Cardiac septum (tissue), 1 donor: Measurements from ENCODE around the gene DAB1. TPM values are rescaled to one million over a fixed set of nuclear protein-coding genes. Genes with fewer than 3 reads are reported as not detected.

Experiments
- DNase-seq: peaks from one replicate; pipeline ENCODE4 v3.0.0-alpha.2; 2020; ENCODE audit warnings: low spot score
- intact Hi-C: fragments of 100-400 bp; cut with DNase I; formaldehyde crosslinking; loops from one replicate; pipeline ENCODE4 v1.14.0; 2022
- total RNA-seq: library from RNA; stranded (reverse); fragmentation: NEBNext Ultra II Directional; extraction: Animal tissue kit (Norgen Biotek cat#: 25700); gene quantifications from one replicate; pipeline ENCODE4 v1.2.1, GENCODE V29; 2021
- donor health status: DM: no; HTN: no; CAD: no.

The DAB1 gene
- total RNA-seq, 1 donor from 2014 or later: 2.0 TPM

DNA sequence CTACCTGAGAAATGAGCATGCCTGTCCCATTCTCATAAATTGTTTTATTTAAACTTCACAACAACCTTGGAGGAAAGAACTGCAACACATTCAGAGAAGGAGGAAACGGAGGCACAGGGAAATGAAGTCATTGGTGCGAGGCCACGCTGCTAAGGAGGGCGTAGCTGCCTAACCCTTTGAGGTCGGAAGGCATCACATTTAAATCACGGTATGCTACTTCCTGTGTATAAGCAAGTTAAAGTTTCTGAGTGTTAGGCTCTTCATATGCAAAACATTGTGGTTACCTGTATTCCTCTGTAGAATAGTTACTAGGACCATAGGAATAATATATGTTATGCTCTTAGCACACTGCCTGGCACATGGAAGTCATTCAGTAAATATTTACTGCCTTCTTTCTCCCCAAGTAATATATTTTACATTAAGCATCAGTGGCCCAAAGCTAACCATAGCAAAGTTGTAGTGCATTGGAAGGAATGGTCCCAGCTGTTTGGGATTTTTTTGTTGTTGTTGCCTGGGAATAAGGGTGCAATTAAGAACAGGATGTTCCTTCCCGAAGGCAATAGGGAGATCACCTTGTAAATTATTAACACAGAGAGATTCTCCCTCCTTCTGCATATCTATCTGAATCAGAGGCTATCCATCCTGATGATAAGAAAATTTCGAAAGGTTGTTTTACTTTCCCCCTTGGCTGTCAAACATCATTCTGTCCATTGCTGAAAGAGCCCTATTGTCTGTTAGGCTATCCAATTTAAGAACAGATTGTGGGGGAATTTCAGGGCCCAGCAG lies 265.8 kb downstream of the DAB1 start:
- no peak for DNase-seq
- intact Hi-C loops: no loop called here

DNA sequence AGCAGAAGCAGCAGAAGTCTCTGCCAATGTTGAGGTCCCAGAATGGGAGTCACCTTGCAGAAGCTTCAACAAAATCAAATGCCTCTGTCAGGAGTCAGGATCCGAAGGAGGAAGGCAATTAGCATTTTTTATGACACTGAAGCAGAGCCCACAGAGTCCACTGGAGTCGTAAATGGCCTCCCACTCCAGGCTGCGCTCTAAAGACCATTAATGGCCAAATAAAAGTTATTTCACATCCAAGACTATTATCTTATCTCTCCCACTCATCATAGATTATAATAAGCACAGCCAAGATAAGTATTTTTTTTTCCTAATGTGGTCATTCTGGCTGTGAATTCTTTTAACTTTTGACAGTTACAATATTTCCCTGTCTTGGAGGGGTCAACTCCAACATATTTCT lies 267.0 kb downstream of the DAB1 start:
- no peak for DNase-seq
- intact Hi-C loops: no loop called here

DNA sequence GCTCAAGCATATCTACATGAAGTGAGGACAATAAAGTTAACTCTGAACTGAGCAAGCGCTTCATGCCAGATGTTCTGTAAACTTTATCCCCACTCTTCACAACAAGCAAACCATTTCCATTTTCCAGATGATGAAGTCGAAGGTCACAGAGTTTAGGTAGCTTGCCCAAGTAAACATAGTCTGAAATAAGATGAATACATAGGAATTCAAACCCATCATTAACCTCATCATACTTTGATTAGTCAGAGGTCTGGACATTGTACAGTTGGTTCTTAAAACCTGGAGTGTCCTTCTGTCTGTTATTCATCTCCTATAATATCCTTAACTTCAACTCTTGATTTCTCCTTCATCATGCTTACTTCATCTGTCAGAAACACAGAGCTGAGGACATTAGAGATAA lies 277.8 kb downstream of the DAB1 start:
- intact Hi-C loops: no loop called here
- no peak for DNase-seq

DNA sequence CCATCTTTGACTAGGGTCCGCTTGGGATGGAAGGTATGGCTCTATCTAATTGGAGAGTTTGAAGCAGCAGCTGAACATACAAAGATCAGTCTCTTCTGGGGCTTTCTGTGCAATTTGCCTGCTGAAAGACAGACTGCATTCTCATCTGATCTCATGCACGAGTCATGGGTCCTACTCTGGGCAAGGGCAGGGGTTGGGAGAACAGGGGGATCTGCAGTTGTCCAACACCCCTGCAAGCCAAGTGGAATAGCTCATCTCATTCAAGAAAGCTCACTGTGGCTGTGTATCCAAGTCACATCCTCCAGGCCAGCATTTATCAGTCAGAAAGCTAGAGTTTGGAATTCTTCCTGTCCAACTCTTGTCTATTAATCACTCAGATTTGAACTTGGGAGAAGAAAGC lies 280.9 kb downstream of the DAB1 start:
- intact Hi-C loops: no loop called here
- DNase-seq: no peak

DNA sequence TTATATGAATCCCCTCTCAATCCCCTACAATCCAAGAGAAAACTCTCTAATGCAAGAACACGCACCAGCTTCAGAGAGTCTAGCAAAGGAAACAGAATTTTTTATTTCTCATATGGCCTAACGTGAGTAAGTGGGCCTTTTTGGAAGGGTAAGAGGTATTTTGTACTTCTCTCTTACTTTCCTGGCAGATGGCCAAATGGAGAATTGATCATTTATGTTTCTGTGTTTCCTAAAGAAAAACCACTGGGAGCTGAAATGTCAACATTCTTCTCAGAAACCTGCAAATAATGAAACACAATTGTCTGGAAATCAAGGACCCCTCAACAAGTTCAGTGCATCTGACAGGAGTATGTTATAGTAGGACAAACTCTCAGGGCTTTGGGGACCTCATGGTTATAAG lies 281.7 kb downstream of the DAB1 start:
- intact Hi-C loops: no loop called here
- DNase-seq: no peak

DNA sequence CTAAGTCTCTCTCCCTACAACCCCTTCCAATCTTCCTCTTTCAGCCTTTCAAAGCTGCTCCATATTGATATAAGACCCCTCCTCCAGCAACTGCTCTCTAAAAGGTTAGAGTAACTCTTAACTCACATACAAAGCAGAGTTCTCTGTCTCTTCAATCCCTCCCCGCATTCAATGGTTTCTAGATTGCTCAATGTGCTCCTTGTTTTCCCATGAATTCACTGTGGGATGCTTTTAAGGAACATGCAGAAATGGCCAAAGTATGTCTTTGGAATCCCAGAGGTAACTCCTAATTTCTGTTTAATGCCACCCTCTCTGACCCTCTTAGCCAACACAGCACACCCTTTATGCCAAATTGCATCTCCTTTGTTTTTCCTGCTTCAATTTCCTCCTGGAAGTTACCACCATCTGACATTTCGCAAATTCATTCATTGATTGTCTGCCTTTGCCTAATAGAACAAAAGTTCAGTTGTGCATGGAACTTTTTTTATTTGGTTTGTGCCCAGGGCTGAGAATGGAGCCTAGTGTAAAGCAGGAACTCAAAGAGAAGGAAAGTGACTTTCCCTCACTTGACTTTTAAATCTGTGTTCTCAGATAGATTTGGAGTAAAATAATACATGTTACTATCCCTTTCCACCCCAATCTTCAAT lies 285.3 kb downstream of the DAB1 start:
- intact Hi-C loops: no loop called here
- DNase-seq: no peak

DNA sequence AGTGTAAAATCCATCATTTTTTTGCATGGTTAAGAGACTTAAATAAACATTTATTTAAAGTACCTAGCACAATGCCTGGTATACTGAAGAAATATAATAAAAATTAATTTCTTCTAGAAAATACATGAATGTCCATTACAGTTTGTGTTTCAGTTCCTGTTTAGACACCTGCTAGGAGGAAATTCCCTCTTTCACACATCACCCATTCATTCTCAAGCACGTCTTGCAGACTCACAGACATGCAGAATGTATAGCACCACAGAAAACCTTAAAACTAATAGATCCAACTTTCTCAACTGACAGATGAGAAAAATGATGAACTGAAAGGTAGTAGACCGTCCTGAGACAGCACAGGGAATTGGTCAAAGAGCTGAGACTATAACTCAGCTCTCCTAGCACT lies 285.9 kb downstream of the DAB1 start:
- DNase-seq: no peak
- intact Hi-C loops: no loop called here

DNA sequence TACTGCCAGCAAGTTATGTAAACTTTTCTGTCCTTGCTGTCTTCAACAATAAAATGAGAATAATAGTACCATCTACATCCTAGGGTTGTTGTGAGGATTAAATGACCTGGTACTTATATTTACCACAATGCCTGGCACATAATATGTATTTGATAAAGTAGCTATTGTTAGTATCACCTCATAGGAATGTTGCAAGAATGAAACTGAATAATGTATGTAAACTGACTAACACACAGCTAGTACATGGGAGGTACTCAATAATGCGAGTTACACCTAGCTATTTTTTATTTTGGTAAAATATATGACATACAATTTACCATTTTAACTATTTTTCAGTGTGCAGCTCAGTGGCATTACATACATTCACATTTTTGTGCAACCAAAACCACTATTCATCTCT lies 289.1 kb downstream of the DAB1 start:
- intact Hi-C loops: no loop called here
- no peak for DNase-seq

DNA sequence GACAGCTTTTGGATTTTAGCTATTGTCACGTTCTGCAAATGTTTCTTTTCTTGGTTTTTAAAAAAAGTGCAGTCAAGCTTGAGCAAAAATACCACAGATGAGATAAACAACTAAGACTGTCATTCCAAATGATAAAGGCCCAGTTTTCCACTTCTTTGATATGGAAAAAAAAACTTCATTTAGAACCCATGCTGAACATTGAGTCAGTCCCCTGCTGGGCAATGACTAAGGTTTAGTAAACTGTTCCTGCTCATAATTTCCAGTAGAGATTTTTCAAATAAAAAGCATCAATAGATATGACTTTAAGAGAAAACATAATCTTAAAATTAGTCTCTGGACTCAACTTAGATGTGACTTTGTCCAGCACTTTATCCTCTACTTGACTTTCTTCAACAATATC lies 290.2 kb downstream of the DAB1 start:
- intact Hi-C loops: loop anchor here (2.0 kb wide), 1 partner anchor 73 kb away; no protein-coding TSS in a partner anchor
- no peak for DNase-seq

DNA sequence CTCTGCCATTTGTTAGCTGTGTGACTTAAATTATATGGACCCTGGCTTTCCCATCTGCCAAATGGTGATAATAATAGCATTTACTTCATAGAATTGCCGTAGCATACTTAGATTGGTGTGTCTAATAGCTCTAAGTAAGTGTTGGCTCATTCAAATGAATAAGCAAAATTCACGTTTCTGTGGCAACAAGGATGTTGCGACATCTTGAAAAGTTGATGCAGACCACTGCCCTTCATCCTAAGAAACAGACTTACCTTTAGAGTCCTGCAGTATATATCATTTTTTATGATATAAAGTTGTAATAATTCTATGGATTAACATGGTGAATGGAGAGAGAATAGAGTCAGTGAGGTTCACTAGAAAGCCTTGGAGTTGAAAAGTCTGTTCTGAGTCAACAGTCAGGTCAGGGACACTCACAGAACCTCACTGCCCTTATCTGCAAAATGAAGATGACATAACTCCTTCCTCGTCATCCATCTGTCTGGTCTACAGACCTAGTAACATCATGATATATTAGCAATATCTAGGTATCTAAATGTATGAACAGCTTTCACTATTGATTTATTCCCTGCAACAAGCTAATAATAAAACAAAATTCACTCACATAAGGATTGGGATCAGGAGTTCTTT lies 290.8 kb downstream of the DAB1 start:
- intact Hi-C loops: loop anchor here (2.0 kb wide), 1 partner anchor 72 kb away; no protein-coding TSS in a partner anchor
- DNase-seq: no peak

DNA sequence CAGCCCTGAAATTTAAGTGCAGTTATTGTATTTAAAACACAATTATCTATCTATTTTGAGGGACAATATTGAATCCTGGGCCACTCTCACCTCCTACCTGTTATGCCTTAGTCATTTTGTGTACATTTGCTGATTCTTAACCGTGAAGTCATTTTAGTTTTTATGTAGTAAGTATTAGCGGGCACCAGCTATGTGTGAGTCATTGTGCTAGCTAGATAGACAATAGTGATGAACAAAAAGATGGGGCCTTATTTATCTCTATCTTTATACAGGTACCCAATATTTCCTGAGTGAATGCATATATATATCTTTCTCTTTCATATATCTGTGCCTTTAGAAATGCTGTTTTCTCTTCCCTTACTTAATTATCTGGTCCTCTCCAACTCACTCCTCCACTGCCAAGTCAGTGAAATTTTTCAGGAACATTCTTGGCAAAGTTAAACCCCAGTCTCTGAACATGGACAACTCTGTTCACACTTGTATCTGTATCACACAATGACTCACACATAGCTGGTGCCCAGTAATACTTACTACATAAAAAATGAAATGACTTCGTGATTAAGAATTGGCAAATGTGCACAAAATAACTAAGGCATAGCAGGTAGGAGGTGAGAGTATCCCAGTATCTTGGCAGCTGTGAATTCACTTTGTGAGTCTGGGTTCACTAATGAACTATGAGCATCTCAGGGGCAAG lies 292.0 kb downstream of the DAB1 start:
- DNase-seq: no peak
- intact Hi-C loops: loop anchor here (2.0 kb wide), 1 partner anchor 71 kb away; no protein-coding TSS in a partner anchor

DNA sequence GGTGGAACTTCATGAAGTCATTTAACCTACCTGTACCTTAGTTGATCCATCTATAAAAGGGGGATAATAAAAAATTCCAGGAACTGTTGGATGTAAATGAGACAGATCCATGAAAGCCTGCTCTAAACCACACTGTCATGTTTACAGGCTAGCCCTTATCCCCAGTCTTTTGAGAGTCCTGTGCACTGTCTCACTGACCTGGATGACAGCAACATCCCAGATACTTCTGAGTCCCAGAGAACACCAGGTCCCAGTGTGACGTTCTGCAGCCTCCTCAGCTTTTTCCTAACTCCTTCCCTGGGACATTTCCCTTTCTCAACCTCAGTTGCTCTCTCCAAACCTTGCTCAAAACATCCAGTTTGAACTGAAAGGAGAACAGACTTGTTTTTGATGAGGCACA lies 292.6 kb downstream of the DAB1 start:
- DNase-seq: no peak
- intact Hi-C loops: no loop called here

DNA sequence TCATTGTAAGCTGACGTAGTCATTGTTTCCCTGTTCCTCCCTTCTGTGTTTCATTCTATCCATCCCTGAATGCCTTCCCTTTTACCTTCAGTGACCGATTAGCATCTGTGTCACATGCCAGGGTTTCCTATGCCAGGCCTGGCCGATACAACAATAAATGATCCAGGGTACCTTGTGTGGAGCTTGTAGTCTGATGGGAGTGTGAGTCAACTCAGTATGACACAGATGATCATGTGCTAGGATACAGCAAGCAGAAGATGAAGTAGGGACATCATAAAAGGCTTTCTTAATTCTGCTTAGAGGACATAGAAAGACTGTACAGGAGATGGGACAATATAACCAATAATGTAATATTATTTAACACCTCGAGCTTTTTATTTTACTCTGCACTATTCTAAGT lies 294.0 kb downstream of the DAB1 start:
- no peak for DNase-seq
- intact Hi-C loops: no loop called here

DNA sequence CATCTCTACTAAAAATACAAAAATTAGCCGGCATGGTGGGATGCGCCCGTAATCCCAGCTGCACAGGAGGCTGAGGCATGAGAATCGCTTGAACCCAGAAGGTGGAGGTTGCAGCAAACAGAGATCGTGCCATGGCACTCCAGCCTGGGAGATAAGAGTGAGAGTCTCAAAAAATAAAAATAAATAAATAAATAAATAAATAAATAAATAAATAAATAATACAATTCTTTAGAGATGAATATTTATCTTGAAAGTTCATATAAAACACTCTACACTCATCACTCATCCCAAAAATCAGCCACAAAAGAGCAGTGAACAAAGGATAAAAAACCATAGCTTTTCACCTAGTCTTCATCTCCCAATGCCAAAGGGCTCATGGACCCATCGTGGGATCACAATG lies 295.9 kb downstream of the DAB1 start:
- intact Hi-C loops: no loop called here

DNA sequence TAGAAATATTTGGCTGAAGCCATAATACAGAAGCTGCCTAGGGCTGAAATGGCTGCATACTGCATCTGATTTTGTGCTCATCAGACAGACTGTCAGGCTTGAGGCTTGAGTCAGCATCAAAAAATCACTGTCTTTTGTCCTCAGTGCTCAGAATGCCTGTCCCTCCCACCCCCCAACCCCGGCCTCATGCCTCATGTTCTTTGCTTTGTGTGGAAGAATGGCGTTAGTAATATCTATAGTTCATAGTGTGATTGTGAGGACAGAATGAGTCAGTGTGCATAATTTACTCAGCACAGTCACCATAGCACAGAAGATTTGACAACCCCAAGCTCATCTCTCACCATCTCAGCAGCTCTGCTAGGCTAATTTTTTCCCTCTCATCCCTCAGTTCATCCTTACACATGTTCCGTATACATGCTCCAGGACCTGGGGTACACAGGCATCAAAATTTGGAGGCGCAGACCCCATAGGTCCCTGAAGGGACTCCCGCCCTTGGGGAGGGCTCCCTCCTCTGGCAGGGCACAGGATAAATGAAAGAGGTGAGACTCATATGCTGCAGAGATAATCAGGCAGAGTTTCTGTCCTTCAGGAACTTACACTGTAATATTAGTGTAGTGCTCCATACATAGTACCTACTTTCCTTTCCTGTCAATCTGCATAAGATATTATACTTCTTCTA lies 299.0 kb downstream of the DAB1 start:
- no peak for DNase-seq
- intact Hi-C loops: no loop called here

More for the DNA sequence above, 295.9 kb downstream of the DAB1 start:
- DNase-seq: no peak

DNA sequence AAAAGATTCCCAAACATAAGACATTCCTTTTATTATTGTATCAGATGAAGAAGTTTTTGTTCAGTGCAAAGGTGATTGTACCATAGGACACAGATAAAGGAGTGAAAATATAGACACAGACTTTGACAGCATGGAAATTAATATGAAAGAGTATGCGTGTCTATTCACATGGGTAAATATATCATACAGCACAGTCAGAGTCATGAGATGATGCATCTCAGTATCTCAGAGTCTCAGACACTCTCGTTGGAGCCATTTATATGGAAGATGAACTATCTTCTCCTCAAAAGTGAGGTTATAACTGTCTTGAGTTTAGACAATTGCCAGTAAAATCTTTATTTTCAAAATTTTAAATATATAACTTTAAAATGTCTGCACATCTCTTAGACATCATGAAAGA lies 299.7 kb downstream of the DAB1 start:
- DNase-seq: no peak
- intact Hi-C loops: no loop called here

DNA sequence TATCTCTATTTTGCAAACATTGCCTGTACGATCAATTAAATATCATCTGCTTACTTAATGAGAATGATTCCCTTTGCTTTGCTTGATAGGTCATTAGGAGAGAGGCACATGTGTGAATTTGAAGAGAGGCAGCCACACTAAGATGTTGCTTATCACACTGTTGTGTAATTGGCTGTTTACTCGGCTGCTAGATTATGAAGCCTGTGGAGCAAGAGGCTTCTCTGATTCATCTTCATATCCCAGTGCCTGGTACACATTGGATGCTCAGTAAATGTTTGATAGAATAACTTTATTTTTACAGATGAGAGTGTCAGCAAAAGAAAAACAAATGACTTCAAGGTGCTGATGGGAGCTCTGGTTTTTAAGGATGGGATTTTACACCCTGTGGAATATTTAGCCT lies 301.8 kb downstream of the DAB1 start:
- no peak for DNase-seq
- intact Hi-C loops: no loop called here

DNA sequence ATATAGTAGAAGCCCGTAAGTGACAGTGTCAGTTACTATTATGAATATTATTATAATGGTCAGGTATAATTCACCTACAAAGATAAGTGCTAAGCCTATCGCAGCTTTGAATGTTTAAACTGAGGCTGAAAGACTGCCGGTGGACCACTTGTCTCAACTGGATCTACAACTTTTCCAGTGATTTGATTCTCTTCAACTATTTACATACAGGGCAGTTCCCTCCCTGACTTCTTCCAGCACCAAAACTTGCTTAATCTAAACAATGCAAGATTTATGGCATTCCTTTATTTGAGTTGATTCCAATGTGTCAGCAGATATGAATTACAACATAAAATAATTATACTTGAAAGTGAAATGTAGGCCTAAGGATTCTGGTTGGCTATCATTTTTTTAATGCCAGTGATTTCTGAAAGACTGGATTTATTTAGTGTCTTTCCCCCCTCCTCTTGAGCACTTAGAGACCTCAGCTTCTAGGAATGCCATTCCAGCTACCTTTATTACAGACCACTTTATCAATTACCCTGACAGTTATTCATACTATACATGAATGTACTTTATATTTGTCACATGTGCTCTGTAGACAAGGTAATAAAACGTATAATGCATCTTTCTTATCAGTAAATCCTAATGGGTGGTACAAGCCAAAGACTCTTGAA lies 304.8 kb downstream of the DAB1 start:
- intact Hi-C loops: no loop called here
- no peak for DNase-seq

DNA sequence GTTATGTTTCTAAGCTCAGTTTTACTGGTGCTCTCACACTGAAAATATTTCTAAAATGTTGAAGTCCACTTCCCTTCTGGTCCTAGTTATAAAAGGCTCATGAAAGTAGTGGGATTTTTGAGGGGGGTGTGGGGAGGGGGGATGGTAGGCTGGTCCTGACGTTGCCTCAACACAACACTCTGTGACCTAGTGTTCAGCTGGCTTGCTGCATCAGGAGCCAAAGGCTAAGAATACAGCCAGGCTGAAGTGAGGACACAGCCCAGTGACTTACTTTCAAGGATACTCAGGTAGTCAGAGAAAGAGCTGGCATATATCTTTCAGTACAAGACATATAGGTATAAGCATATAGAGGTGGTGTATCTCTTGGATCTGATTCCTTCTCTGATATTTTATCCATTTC lies 306.1 kb downstream of the DAB1 start:
- intact Hi-C loops: no loop called here
- DNase-seq: no peak
